GM10847 (cell line): Measurements from ENCODE around the gene ARF1.

Experiments
- POLR2A ChIP-seq: IDR thresholded peaks from 2 replicates; pipeline ENCODE4 v1.6.1; 2011; ENCODE audit not compliant: insufficient read length; ENCODE audit errors: extremely low read depth

Gene ARF1

DNA sequence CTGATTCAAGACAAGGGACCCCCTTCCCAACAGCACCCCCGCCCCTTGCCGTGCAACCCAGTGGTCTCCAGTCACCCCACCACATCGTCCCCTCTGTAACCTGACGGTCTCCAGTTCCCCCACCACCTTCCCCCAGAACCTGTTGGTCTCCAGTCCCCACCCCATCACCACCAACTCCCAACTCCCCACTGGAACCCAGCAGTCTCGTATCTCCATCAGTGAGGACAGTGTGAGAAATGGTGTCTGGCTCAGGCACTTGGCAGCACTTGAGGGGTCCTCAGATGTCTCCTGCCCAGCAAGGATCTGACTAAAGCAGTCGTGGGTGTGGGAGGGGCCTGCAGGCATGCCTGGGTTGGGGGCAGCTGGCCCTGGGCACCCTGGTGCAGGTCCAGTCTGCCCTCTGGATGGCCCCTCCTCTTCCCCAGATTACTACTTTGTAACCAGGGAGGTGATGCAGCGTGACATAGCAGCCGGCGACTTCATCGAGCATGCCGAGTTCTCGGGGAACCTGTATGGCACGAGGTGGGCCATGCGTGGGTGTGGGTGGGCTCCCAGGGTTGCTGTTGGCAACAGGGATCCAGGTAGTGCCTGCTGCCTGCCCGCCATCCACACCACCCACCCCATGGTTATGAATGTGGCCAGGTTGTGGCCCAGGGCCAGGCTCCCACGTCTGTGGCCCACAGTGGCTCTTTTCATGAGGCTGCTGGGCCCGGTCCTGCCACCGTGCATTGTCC is 64.1 kb downstream of the ARF1 start:
- TF ChIP-seq POLR2A, result no peak

DNA sequence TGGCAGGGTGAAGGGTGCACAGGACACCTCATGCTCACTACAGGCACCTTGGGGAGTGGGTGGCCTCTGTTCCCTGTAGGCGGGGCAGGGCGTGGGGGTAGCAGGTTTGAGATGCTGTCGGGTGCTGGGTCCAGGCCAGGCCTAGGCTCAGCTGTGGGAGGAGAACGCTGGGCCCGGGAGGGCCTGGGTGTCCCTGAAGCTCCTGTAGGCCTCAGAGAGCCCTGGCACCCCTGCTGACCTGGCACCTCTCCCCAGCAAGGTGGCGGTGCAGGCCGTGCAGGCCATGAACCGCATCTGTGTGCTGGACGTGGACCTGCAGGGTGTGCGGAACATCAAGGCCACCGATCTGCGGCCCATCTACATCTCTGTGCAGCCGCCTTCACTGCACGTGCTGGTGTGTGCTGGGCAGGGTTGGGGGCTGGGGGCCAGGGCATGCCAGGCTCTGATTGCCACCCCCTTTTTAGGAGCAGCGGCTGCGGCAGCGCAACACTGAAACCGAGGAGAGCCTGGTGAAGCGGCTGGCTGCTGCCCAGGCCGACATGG is 64.7 kb downstream of the ARF1 start:
- TF ChIP-seq POLR2A, result no peak

DNA sequence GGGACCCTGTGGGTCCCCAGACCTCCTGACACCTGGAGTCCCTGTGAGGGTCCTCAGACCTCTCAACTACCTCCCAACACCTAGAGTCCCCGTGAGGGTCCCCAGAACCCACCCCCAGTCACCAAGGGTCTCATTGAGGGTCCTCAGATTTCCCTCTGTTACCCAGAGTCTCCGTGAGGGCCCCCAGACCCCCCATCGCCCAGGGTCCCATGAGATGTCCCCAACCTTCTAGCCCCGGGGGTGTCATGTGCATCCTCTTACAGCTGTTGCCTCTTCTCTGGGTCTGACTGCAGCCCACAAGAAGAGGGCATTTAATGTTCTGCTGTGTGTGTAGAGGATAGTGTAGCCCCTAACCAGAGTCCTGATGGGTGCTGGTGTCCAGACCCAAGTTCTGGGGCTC is 65.3 kb downstream of the ARF1 start:
- TF ChIP-seq POLR2A, result no peak

- no peak for TF ChIP-seq POLR2A
Measured at GRCh38 chr1:228148196-228148861, 65.8 kb downstream of the ARF1 start.
